ENCODE results near the gene UHMK1. TPM values are rescaled to one million over a fixed set of nuclear protein-coding genes. Genes with fewer than 3 reads are reported as not detected.

Gene UHMK1
- total RNA-seq, 1 experiment from 2014 or later = 15.8 TPM

DNA sequence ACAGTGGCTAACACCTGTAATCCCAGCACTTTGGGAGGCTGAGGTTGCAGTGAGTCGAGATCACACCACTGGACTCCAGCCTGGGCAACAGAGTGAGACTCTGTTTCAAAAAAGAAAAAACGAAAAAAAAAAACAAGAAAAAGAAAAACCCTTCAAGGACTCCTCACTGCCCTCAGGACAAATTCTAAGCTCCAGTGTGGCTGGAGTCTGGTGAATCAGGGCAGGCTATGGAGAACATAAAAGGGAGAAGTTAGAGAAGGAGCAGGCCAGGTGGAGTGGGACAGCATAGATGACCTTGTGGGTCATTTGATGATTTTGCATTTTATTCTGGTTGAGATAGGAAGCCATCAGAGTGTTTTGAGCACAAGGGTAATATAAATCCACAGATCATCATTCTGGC lies 51.4 kb downstream of the UHMK1 start:
- no peak for TF ChIP-seq CTCF (conservative IDR thresholded peaks at IDR 0.05)
- Histone ChIP-seq H3K23me2 (ENCODE audit: insufficient read length, low read depth, low read length, poor library complexity, severe bottlenecking) (no peaks in the 10 kb centered on the region), H3K9me3 (ENCODE audit: control insufficient read depth, low read depth, low read length) (no peaks in the 10 kb centered on the region), H2AK5ac (ENCODE audit: insufficient read length, low read length) (no peak overlapping the region), H2AFZ (ENCODE audit: low read length) (no peak overlapping the region), H3K23ac (ENCODE audit: insufficient read length, low read depth, low read length) (no peak overlapping the region), H4K20me1 (ENCODE audit: control insufficient read depth, insufficient read depth, insufficient read length) (no peaks in the 10 kb centered on the region), H4K5ac (ENCODE audit: insufficient read length, low read depth, low read length) (no peak overlapping the region), H2BK12ac (ENCODE audit: insufficient read length, low read depth, low read length) (no peak overlapping the region), H3K4me2 (ENCODE audit: insufficient read depth, insufficient read length, low read length) (no peak overlapping the region), H3K14ac (ENCODE audit: insufficient read depth, low read length) (no peak overlapping the region), H3K79me2 (ENCODE audit: insufficient read depth, low read length) (no peaks in the 10 kb centered on the region), H3T11ph (ENCODE audit: low read length) (no peak overlapping the region), H3K27me3 (ENCODE audit: insufficient read depth, low read length) (no peaks in the 10 kb centered on the region), H3K56ac (ENCODE audit: insufficient read length, low read depth, low read length) (no peak overlapping the region), H2BK15ac (ENCODE audit: low read depth, low read length) (no peak overlapping the region), H3K4me1 (ENCODE audit: insufficient read depth, low read length) (no peaks in the 10 kb centered on the region), H2BK5ac (ENCODE audit: insufficient read length, low read length) (no peak overlapping the region), H3K27ac (ENCODE audit: insufficient read length, low read depth, low read length) (no peak overlapping the region), H3K18ac (ENCODE audit: insufficient read length, low read depth, low read length) (no peak overlapping the region), H4K8ac (replicated peaks; ENCODE audit: insufficient read length, low read depth, low read length) (no peak overlapping the region), H3K4ac (ENCODE audit: low read depth, low read length) (no peak overlapping the region), H2BK120ac (ENCODE audit: low read depth, low read length, poor library complexity, severe bottlenecking) (no peak overlapping the region), H3K9ac (ENCODE audit: extremely low read depth, insufficient read length, low read length) (no peak overlapping the region), H4K91ac (ENCODE audit: insufficient read length, low read depth, low read length) (no peak overlapping the region), H2BK20ac (ENCODE audit: low read depth, low read length, poor library complexity, severe bottlenecking) (no peak overlapping the region), H3K79me1 (ENCODE audit: insufficient read depth, low read depth, low read length, poor library complexity, severe bottlenecking) (no peaks in the 10 kb centered on the region)
- no peak overlapping the region for H3K27ac Mint-ChIP-seq
- no peaks in the 10 kb centered on the region for H3K27me3 Mint-ChIP-seq (ENCODE audit: low read depth)
- no peaks in the 10 kb centered on the region for H3K36me3 Mint-ChIP-seq (ENCODE audit: insufficient read depth in 1 of 3, low read depth in 3 of 3)
- no peak overlapping the region for H3K4me3 Mint-ChIP-seq
- peaks cover 4 to 7% of the 10 kb centered on the region in 2 experiments; a peak in 3 of 4 replicates for H3K4me1 Mint-ChIP-seq
- WGBS (ENCODE audit: extremely low coverage, insufficient read length, low lambda C conversion rate) = no CpG with 5 or more reads among the region's 2 CpGs
- H3K9me3 Mint-ChIP-seq = no peaks in the 10 kb centered on the region
- no peak for DNase-seq

Data from H9 (cell line).